Liver (tissue), 9 donors: ENCODE data around the gene FMN2. TPM values are rescaled to one million over a fixed set of nuclear protein-coding genes. Genes with fewer than 3 reads are reported as not detected.
"Not testable (repeated sequence)": the region's sequence is repeated elsewhere in the genome, so short reads cannot be mapped to it uniquely, and the experiment has no call there.

Experiments used
- DNase-seq: peaks from one replicate; pipeline ENCODE4 v3.0.0-alpha.2; 2017; ENCODE audit warnings: low spot score
- H3K27ac ChIP-seq, 2 donors: one replicate each; pipeline ENCODE4 v1.7.0; 2013; ENCODE audit warnings: inconsistent platforms in 2 of 2, low read length in 2 of 2, control low read depth in 1 of 2, low read depth in 1 of 2, mild to moderate bottlenecking in 1 of 2
- H3K27me3 ChIP-seq, 4 donors: one replicate each; pipeline versions ENCODE4 v1.6.1 to v1.7.0; 2013; ENCODE audit warnings: low read length in 3 of 4, inconsistent platforms in 1 of 4, mild to moderate bottlenecking in 1 of 4, moderate library complexity in 1 of 4; ENCODE audit not compliant: control insufficient read depth in 4 of 4, insufficient read depth in 4 of 4
- H3K36me3 ChIP-seq, 4 donors: one replicate each; pipeline versions ENCODE4 v1.6.1 to v1.7.0; 2013; ENCODE audit warnings: low read length in 3 of 4, mild to moderate bottlenecking in 3 of 4, low read depth in 1 of 4, moderate library complexity in 1 of 4; ENCODE audit not compliant: control insufficient read depth in 4 of 4, insufficient read depth in 3 of 4
- H3K4me1 ChIP-seq, 4 donors: one replicate each; pipeline versions ENCODE4 v1.6.1 to v1.7.0; 2013; ENCODE audit warnings: low read length in 3 of 4, mild to moderate bottlenecking in 3 of 4, moderate library complexity in 1 of 4; ENCODE audit not compliant: control insufficient read depth in 4 of 4, insufficient read depth in 4 of 4
- H3K4me3 ChIP-seq, 3 donors: one replicate each; pipeline versions ENCODE4 v1.6.1 to v1.7.0; 2013; ENCODE audit warnings: low read length in 3 of 3, control low read depth in 1 of 3, low read depth in 1 of 3, mild to moderate bottlenecking in 1 of 3
- H3K9ac ChIP-seq, 2 donors: one replicate each; pipeline ENCODE4 v1.7.0; 2013; ENCODE audit warnings: low read length in 2 of 2, mild to moderate bottlenecking in 2 of 2, moderate library complexity in 2 of 2, control low read depth in 1 of 2, low read depth in 1 of 2
- H3K9me3 ChIP-seq, 4 donors: one replicate each; pipeline versions ENCODE4 v1.6.1 to v1.7.0; 2013; ENCODE audit warnings: low read length in 3 of 4; ENCODE audit not compliant: control insufficient read depth in 4 of 4
- EGR1 ChIP-seq, 2 donors: IDR thresholded peaks; 2 replicates each; pipeline ENCODE4 v1.6.1; 2016 to 2018; ENCODE audit warnings: antibody characterized with exemption in 2 of 2, low read depth in 2 of 2
- FOXA1 ChIP-seq: IDR thresholded peaks from 2 replicates; pipeline ENCODE4 v1.6.1; 2016; ENCODE audit warnings: antibody characterized with exemption
- FOXA2 ChIP-seq: IDR thresholded peaks from 2 replicates; pipeline ENCODE4 v1.6.1; 2016; ENCODE audit warnings: antibody characterized with exemption
- HNF4G ChIP-seq: IDR thresholded peaks from 2 replicates; pipeline ENCODE4 v1.6.1; 2016; ENCODE audit warnings: antibody characterized with exemption
- JUND ChIP-seq, 2 donors: IDR thresholded peaks; 2 replicates each; pipeline ENCODE4 v1.6.1; 2016; ENCODE audit warnings: antibody characterized with exemption in 2 of 2
- NR2F2 ChIP-seq: IDR thresholded peaks from 2 replicates; pipeline ENCODE4 v1.6.1; 2016; ENCODE audit warnings: antibody characterized with exemption
- RAD21 ChIP-seq, 2 donors: IDR thresholded peaks; 2 replicates each; pipeline ENCODE4 v1.6.1; 2016; ENCODE audit warnings: antibody characterized with exemption in 2 of 2, mild to moderate bottlenecking in 2 of 2
- REST ChIP-seq: IDR thresholded peaks from 2 replicates; pipeline ENCODE4 v1.6.1; 2016; ENCODE audit warnings: antibody characterized with exemption, mild to moderate bottlenecking
- RXRA ChIP-seq, 2 donors: IDR thresholded peaks; 2 replicates each; pipeline ENCODE4 v1.6.1; 2017 to 2018; ENCODE audit warnings: antibody characterized with exemption in 2 of 2, mild to moderate bottlenecking in 1 of 2
- SP1 ChIP-seq: IDR thresholded peaks from 2 replicates; pipeline ENCODE4 v1.6.1; 2018; ENCODE audit warnings: antibody characterized with exemption, mild to moderate bottlenecking
- TAF1 ChIP-seq: conservative IDR thresholded peaks from 2 replicates; pipeline ENCODE4 v1.6.1; 2016; ENCODE audit warnings: antibody characterized with exemption, mild to moderate bottlenecking
- YY1 ChIP-seq: IDR thresholded peaks from 2 replicates; pipeline ENCODE4 v1.6.1; 2016; ENCODE audit warnings: antibody characterized with exemption, mild to moderate bottlenecking
- WGBS: extraction: QIAGEN DNeasy Blood & Tissue Kit; methylation state at CpG from one replicate; pipeline ENCODE4 v1.1.7; 2013; 5-methylcytosine and 5-hydroxymethylcytosine counted together
- polyA plus RNA-seq, 2 donors: library from polyadenylated mRNA; stranded (reverse) in 1 of 2; unstranded in 1 of 2; fragments of 200-250 nt in 1 of 2; fragments of >200 nt in 1 of 2; fragmentation: Nextera tagmentation in 1 of 2; extraction: Ambion mirVana in 1 of 2; gene quantifications; one replicate each; pipeline versions ENCODE4 v1.2.1 to v1.2.3, GENCODE V29; 2013 to 2015
- total RNA-seq, 2 donors: library from RNA; depleted of rRNA; stranded (reverse); fragments of >200 nt; gene quantifications; one replicate each; pipeline ENCODE4 v1.2.3, GENCODE V29; 2014
- TF ChIP-seq, protein P1 (sequence below): IDR thresholded peaks from 2 replicates; pipeline ENCODE4 v1.6.1; 2016; ENCODE audit warnings: antibody characterized with exemption
- TF ChIP-seq, protein P2 (sequence below): IDR thresholded peaks from 2 replicates; pipeline ENCODE4 v1.6.1; 2016; ENCODE audit warnings: antibody characterized with exemption
- TF ChIP-seq, protein P3 (sequence below): fragments of 150-350 bp; IDR thresholded peaks from 2 replicates; pipeline ENCODE4 v1.5.1; 2017; ENCODE audit warnings: improper control_type of control experiment, low read depth, low read length; ENCODE audit not compliant: missing input control
- TF ChIP-seq, protein P4 (sequence below): IDR thresholded peaks from 2 replicates; pipeline ENCODE4 v1.6.1; 2016; ENCODE audit warnings: antibody characterized with exemption
- donor health status: healthy.
- donor health status: healthy.
- donor health status: healthy.
- donor health status: healthy.
- donor health status: healthy.

The FMN2 gene
- total and polyA plus RNA-seq, 4 donors: 0.17 TPM; not detected in 3

DNA sequence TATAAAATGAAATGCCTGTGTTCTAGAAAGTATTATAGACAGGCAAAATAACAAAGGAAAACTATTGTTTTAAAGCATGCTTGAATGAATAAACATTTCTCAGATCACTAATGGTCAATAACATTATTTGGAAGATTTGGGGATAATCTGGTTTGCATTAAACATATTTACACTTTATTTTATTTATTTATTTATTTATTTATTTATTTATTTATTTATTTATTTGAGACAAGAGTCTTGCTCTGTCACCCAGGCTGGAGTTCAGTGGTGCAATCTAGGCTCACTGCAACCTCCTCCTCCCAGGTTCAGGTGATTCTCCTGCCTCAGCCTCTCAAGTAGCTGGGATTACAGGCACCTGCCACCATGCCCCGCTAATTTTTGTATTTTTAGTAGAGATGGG lies 236.7 kb downstream of the FMN2 start:
- not testable (repeated sequence) for H3K9ac ChIP-seq, H3K9me3 ChIP-seq, H3K36me3 ChIP-seq, H3K27me3 ChIP-seq, H3K4me1 ChIP-seq, H3K27ac ChIP-seq, H3K4me3 ChIP-seq, DNase-seq
- WGBS: 91% methylated on average over 1 of the region's 1 CpG

- DNase-seq: no peak
- H3K27ac ChIP-seq: no peak overlapping the region
- TF ChIP-seq FOXA2 (no peak), RAD21 (IDR thresholded peaks at IDR 0.05) (no peak), NR2F2 (no peak), REST (no peak), EGR1 (IDR thresholded peaks at IDR 0.05; ENCODE audit: low read depth in 2 of 2) (no peak), HNF4G (no peak), YY1 (no peak), FOXA1 (no peak), TAF1 (no peak), RXRA (IDR thresholded peaks at IDR 0.05) (no peak), SP1 (no peak), JUND (IDR thresholded peaks at IDR 0.05) (no peak)
- TF ChIP-seq, protein P1, sequence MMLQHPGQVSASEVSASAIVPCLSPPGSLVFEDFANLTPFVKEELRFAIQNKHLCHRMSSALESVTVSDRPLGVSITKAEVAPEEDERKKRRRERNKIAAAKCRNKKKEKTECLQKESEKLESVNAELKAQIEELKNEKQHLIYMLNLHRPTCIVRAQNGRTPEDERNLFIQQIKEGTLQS: no peak
- TF ChIP-seq, protein P2, sequence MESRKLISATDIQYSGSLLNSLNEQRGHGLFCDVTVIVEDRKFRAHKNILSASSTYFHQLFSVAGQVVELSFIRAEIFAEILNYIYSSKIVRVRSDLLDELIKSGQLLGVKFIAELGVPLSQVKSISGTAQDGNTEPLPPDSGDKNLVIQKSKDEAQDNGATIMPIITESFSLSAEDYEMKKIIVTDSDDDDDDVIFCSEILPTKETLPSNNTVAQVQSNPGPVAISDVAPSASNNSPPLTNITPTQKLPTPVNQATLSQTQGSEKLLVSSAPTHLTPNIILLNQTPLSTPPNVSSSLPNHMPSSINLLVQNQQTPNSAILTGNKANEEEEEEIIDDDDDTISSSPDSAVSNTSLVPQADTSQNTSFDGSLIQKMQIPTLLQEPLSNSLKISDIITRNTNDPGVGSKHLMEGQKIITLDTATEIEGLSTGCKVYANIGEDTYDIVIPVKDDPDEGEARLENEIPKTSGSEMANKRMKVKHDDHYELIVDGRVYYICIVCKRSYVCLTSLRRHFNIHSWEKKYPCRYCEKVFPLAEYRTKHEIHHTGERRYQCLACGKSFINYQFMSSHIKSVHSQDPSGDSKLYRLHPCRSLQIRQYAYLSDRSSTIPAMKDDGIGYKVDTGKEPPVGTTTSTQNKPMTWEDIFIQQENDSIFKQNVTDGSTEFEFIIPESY: no peak
- TF ChIP-seq, protein P3, sequence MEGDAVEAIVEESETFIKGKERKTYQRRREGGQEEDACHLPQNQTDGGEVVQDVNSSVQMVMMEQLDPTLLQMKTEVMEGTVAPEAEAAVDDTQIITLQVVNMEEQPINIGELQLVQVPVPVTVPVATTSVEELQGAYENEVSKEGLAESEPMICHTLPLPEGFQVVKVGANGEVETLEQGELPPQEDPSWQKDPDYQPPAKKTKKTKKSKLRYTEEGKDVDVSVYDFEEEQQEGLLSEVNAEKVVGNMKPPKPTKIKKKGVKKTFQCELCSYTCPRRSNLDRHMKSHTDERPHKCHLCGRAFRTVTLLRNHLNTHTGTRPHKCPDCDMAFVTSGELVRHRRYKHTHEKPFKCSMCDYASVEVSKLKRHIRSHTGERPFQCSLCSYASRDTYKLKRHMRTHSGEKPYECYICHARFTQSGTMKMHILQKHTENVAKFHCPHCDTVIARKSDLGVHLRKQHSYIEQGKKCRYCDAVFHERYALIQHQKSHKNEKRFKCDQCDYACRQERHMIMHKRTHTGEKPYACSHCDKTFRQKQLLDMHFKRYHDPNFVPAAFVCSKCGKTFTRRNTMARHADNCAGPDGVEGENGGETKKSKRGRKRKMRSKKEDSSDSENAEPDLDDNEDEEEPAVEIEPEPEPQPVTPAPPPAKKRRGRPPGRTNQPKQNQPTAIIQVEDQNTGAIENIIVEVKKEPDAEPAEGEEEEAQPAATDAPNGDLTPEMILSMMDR: no peak
- TF ChIP-seq, protein P4, sequence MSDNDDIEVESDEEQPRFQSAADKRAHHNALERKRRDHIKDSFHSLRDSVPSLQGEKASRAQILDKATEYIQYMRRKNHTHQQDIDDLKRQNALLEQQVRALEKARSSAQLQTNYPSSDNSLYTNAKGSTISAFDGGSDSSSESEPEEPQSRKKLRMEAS: no peak
- H3K9ac ChIP-seq: no peak overlapping the region
- WGBS: 83% methylated on average over 6 of the region's 6 CpGs
- peaks cover 0 to 3% (median 0%) of the 10 kb centered on the region in 4 donors for H3K27me3 ChIP-seq
- H3K4me1 ChIP-seq: no peaks in the 10 kb centered on the region
- no peaks in the 10 kb centered on the region for H3K36me3 ChIP-seq
- H3K9me3 ChIP-seq: no peaks in the 10 kb centered on the region
- no peak overlapping the region for H3K4me3 ChIP-seq
Measured at GRCh38 chr1:240329443-240329842, 237.8 kb downstream of the FMN2 start.
